ENCODE measurements around the gene S100A4. TPM values are rescaled to one million over a fixed set of nuclear protein-coding genes. Genes with fewer than 3 reads are reported as not detected.
"Not testable (repeated sequence)": the region's sequence is repeated elsewhere in the genome, so short reads cannot be mapped to it uniquely, and the experiment has no call there.

Gene S100A4
- 10 to 100 TPM; 32.3 to 55.5 (median 47.8) TPM for polyA plus RNA-seq (ENCODE audit: insufficient read length in 4 of 4)

DNA sequence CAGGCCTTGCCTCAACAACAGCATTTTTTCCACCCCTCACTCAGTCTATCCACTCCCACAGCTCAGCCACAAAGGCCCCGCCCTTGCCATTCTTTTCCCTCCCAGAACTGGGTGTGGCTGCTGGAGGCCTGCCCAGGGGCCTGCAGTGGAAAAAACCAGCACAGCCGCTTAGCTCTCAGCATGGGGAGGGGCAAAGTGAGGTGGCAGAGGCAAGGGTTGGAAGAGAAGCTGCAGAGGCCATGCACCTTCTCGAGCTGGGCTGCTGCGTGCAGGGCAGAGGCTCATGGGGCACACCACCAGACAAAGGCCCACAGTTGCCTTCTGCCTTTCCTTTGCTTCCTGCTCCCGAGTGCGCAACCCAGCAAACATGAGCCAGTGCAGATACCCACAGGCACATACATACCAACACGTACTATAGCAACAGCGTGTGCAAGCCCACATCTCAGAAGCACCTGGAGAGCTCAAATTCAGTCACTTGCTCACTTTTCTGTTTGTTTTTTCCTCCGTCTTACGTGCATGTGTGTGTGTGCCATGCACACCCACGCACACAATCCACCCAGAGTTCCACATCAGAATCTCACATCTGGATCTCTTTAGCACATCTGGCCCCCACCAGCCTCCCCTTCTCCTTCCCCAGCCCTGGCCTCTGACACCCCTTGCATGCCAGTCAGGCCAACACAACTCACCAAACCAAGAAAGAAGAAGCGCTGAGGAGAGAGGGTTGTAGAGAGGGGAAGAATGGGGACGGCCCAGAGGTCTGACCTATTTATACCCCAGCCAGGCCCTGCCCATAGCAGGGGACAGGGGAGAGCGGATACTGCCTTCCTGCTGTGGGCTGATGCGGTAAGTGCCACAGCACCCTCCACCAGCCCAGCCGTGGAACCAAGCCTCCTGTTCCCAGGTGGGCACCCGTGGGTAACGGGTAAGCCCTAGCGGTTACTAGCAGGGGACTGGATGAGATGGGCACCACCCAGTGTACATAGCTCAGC, at the start of gene S100A4:
S100A4 (minus strand) TSS at position 740 of the 989 bp plus-strand sequence. CDS start 1,012 bp downstream, outside the sequence.
- DNase-seq (ENCODE audit: low read depth in 4 of 4, low spot score in 2 of 4) = peak in 1 of 4 donors; percentile 82

DNA sequence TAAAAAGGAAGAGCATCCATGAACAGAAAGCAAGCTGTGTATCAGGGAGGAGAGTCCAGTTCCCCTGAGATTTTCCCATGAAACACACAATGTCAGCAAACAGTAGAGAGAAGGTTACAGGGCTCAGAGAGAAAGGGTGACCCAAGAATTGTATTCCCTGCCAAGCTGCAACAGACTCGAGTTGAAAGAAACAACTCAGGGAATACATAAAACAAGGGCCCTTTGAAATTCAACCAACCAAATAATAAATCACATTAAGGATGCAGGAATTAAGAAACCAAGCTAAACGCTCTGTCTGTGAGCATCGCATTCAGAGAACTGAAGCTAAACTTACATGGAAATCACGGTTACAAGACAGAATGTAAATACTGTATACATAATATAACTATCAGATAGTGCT, 47.1 kb upstream of the S100A4 start:
- no peak for DNase-seq (ENCODE audit: low read depth in 4 of 4, low spot score in 2 of 4)

DNA sequence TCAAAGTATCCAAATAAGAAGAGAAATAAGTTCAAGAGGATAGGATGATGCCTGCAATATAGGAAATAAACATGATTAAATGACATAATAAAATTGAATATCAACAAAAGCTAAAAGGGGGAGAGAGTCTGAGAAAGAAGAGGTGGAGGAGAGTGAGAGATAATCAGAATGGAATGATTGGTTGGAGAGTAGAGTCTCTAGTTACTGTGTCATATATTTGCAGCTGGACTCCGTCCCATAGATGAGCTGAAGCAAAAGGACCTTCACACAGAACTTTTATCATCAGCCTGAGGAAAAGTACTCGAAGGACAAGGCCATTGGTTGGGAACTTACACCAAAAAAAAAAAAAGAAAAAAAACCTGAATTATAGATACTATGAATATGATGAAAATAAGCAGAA, 42.9 kb upstream of the S100A4 start:
- DNase-seq (ENCODE audit: low read depth in 4 of 4, low spot score in 2 of 4) = no peak

DNA sequence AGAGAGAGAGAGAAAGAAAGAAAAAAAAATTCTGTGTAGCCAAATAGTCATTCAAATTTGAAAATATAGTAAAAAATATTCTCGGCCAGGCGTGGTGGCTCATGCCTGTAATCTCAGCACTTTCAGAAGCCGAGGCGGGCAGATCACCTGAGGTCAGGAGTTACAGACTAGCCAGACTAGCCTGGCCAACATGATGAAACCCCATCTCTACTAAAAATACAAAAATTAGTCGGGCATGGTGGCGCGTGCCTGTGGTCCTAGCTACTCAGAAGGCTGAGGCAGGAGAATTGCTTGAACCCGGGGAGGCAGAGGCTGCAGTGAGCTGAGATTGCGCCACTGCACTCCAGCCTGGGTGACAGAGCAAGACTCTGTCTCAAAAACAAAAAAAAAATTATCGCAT, 42.4 kb upstream of the S100A4 start:
- DNase-seq (ENCODE audit: low read depth in 4 of 4, low spot score in 2 of 4) = not testable (repeated sequence)

DNA sequence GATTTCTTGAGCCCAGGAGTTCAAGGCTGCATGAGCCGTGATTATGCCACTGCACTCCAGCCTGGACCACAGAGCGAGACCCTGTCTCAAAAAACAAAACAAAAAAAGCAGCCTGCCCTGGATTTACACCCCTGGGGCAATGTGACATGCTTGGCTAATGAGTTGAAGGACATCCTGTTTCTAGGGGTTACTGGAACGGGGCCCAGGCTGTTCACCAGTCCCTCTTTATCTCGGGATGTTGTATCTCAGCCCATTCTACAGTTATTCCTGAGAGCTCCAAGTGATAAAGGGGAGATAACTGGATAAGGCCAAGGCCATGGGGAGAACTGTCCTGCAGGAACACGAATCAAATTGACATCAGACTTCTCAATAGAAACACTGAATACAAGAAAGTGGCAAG, 41.7 kb upstream of the S100A4 start:
- DNase-seq (ENCODE audit: low read depth in 4 of 4, low spot score in 2 of 4) = no peak

DNA sequence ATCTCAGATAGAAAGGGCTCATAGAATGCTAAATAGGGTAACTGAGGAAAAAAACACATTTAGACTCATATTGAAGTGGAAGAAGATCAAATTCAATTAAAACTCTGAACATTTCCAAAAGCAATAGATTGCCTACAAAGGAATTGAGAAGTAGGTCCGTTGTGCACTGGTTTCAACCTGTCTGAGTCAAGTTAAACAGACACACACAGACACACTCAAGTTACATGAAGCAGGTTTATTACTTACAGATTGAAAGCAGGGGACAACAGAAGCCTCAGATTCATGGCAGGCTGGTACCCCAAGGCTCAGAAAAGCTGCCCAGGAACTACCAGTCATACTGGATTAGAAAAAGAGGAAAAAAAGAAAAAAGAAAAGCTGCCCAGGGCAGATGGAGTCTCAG, 40.7 kb upstream of the S100A4 start:
- no peak for DNase-seq (ENCODE audit: low read depth in 4 of 4, low spot score in 2 of 4)

DNA sequence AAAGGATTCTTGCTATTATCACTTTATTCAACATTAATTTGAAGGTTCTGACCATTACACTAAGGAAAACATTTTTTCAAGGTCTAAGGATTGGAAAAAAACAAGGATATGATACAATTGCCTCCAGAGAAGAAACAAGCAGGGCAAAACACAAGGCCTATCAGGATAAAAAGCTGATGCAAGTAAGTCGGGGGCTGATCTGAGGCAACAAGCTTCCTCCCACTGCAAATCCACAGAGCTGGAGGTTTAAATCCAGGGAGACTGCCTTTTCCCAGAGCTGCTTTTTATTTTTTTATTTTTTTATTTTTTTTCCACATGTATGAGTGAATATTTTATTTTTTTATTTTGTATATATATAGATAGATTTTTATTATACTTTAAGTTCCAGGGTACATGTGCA, 39.4 kb upstream of the S100A4 start:
- DNase-seq (ENCODE audit: low read depth in 4 of 4, low spot score in 2 of 4) = no peak

DNA sequence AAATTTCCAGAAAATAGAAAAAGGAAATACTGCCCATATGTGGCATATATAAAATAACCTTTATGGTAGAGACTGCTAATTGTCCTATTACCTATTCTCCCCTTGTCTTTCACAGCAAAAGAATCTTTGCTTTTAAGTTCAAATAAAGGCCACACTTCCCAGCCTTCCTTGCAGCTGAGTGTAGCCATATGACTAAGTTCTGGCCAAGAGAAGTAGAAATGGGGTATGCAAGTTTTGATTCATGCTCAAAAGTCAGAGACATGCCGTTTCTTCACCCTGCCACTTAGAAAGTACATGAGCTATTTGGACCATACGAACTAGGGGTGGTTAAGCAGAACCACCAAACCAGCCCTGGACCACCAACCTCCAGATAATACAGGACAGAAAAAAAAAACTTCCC, 38.4 kb upstream of the S100A4 start:
- DNase-seq (ENCODE audit: low read depth in 4 of 4, low spot score in 2 of 4) = no peak

DNA sequence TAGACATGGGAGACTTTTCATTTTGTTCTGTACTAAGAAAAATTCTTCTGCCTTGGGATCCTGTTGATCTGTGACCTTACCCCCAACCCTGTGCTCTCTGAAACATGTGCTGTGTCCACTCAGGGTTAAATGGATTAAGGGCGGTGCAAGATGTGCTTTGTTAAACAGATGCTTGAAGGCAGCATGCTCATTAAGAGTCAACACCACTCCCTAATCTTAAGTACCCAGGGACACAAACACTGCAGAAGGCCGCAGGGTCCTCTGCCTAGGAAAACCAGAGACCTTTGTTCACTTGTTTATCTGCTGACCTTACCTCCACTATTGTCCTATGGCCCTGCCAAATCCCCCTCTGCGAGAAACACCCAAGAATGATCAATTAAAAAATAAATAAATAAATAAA, 37.9 kb upstream of the S100A4 start:
- not testable (repeated sequence) for DNase-seq (ENCODE audit: low read depth in 4 of 4, low spot score in 2 of 4)

DNA sequence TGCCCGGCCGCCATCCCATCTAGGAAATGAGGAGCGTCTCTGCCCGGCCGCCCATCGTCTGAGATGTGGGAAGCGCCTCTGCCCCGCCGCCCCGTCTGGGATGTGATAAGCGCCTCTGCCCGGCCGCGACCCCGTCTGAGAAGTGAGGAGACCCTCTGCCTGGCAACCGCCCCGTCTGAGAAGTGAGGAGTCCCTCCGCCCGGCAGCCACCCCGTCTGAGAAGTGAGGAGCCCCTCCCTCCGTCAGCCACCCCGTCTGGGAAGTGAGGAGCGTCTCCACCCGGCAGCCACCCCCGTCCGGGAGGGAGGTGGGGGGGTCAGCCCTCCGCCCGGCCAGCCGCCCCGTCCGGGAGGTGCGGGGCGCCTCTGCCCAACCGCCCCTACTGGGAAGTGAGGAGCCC, 37.2 kb upstream of the S100A4 start:
- not testable (repeated sequence) for DNase-seq (ENCODE audit: low read depth in 4 of 4, low spot score in 2 of 4)

DNA sequence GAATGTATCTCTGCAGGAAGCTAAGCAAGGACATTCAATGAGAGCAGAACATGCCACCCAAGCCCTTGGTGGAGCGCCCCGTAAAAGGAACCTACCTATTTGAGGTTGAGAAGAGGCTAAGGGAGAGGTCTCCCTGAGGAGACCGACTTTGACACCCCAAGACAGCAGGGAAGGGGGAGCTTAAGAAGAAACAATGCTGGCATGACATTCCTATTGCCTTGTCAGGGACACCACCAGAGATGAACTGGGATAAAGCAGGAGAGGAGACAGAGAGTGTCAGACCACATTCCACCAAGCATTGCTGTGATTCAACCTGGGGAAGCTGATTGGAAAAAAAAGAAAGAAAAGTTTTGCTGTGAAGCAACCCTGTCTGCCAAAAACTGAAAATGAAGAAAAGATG, 33.3 kb upstream of the S100A4 start:
- DNase-seq (ENCODE audit: low read depth in 4 of 4, low spot score in 2 of 4) = no peak

DNA sequence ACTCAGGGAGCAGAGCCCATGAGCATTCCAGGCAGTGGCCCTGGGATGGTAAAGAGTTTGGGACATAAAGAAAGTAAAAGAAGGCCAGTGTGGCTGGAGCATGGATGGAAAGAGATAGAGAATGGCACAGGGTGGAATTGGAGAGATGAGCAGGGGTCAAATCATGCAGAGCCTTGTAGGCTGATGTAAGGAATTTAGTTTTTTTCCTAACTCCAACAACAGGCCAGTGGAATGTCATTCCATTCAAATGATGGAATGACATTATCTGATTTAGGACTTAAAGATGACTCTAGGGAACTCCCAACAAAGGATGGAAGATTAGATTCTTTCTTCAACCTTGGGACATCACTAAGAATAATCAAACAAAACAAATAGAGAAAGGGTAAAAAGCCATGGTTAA, 32.9 kb upstream of the S100A4 start:
- DNase-seq (ENCODE audit: low read depth in 4 of 4, low spot score in 2 of 4) = no peak

DNA sequence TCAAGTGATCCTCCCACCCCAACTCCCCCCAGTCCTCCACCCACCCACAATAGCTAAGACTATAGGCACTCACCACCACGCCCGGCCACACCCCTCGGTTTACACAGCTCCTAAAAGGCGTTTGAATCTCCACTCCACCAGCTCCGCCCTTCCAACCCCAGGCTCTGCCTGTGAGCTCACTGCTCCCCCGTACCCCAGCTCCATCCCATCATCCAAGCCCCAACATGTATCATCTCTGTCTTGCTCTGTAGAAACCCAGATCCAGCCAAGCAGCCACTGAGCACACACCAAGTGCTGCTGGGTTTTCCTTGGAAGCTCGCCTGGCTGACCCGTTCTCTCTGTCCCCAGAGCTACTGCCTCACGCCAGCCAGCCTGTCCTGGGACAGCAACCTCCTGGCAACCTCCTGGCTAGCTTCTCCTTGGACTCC, 32.0 kb upstream of the S100A4 start:
- DNase-seq (ENCODE audit: low read depth in 4 of 4, low spot score in 2 of 4) = no peak

DNA sequence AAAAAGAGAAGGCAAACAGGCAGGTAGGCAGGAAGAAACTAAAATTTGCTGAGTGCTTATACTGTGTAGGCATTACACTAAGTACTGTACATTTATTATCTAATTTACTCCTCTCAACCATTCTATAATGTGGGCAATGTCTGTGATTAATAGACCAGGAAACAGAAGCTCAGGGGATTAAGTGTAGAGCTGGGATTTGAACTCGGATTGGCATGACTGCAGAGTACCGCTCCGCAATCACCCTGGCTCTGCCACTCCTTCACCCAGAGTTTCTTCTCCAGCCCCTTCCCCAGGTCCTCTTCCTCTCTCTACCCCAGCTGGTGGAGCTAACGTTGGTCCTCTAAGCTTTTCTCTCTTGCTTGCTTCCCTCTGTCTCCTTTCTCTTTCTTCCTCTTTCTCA, 31.5 kb upstream of the S100A4 start:
- DNase-seq (ENCODE audit: low read depth in 4 of 4, low spot score in 2 of 4) = no peak

DNA sequence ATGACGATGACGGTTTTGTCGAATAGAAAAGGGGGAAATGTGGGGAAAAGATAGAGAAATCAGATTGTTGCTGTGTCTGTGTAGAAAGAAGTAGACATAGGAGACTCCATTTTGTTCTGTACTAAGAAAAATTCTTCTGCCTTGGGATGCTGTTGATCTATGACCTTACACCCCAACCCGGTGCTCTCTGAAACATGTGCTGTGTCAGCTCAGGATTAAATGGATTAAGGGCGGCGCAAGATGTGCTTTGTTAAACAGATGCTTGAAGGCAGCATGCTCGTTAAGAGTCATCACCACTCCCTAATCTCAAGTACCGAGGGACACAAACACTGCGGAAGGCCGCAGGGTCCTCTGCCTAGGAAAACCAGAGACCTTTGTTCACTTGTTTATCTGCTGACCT, 29.9 kb upstream of the S100A4 start:
- DNase-seq (ENCODE audit: low read depth in 4 of 4, low spot score in 2 of 4) = not testable (repeated sequence)

DNA sequence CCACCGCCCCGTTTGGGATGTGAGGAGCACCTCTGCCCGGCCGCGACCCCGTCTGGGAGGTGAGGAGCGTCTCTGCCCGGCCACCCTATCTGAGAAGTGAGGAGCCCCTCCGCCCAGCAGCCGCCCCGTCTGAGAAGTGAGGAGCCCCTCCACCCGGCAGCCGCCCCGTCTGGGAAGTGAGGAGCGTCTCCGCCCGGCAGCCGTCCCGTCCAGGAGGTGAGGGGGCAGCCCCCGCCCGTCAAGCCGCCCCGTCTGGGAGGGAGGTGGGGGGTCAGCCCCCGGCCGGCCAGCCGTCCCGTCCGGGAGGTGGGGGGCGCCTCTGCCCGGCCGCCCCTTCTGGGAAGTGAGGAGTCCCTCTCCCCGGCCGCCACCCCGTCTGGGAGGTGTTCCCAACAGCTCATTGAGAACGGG, 29.5 kb upstream of the S100A4 start:
- not testable (repeated sequence) for DNase-seq (ENCODE audit: low read depth in 4 of 4, low spot score in 2 of 4)

DNA sequence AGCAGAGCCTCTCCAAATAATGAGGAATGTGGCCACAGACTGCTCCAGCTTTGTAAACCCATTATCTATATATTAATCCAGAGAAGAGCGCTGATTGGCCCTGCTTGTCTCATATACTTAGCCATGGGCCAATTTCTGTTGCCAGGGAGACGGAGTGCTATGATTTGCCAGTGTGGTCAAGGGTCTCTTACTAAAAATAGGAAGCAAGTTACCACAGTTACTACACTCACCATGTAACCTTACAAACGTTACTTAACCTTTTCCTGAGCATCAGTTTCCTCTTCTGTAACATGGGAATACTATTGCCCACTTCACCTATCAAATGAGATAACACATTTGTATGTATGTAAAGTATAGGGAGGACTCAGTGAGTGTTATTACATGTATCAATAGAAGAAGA, 27.7 kb upstream of the S100A4 start:
- DNase-seq (ENCODE audit: low read depth in 4 of 4, low spot score in 2 of 4) = no peak

DNA sequence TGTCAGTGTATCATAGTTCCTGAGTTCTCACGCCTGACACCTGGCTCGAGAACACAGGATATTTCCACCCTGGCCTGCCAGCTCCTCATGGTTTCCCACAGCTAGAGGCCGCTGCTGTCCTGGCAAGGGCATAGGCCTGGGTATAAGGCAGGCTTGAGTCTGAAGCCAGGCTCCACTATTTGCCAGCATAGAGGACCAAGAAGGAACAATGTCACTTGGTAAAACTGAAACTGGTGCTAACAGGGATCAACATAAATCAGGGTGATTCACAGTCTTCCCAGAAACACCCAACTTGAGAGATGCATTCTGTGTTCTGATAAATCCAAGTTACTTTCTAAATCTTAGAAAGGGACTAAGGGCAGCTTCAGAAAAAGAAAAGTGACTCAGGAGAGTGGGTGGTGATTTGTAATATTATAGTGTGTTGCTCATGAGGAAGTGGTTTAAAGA, 27.0 kb upstream of the S100A4 start:
- DNase-seq (ENCODE audit: low read depth in 4 of 4, low spot score in 2 of 4) = no peak

DNA sequence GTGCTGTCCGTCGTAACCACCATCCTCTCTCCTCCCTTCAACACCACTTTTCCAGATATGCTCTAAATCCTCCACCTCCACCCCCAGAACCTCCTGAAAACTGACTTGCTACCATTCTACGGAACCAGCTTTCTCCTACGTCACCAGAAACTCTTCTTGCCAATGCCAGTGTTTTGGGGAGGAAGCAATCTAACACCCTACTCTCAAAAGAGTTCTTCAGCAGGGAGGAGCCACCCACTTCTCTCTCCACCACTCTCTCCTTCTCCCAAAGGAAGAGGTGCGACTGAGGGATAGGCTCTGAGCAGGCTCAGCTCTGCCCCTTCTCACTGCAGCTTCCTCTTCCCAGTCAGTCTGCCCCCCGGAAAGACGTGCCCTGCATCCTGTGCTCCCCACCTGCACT, 26.1 kb upstream of the S100A4 start:
- DNase-seq (ENCODE audit: low read depth in 4 of 4, low spot score in 2 of 4) = no peak

DNA sequence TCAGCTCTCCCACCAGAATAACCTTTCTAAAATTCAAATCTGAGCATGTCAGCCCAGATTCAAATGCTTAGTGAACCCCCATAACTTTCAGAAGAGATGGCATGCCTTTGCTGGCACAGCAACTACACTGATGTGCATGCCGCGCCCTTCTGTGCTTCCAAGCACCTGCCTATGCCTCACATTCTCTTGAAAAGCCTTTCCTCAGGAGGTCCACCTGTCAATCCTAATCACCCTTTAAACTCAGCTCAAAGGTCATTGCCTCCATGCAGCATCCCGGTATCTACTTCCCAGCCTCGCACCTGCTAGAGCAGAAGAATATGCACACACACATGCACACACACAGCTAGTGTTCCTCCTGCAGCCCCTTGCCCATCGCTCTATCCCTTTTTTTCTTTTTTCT, 25.3 kb upstream of the S100A4 start:
- no peak for DNase-seq (ENCODE audit: low read depth in 4 of 4, low spot score in 2 of 4)

DNA sequence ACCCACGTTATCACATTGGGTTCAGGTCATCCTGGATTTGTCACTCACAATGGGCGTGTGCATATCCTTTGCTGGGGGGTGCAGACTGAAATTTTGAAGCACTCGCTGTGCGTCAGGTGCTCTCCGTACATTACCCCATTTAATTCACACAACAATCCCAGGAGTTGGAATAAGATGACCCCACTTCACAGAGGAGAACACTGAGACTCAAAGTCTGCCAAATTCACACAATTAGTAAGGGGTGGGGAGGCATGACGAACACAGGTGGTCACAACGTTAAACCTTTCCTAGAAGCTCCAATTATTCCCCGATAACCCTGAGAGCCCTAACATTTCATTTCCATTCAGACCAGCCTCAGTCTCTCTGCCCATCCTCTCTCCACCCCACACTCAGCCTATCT, 23.9 kb upstream of the S100A4 start:
- no peak for DNase-seq (ENCODE audit: low read depth in 4 of 4, low spot score in 2 of 4)
